ENCODE results near the gene ZC3H11A. TPM values are rescaled to one million over a fixed set of nuclear protein-coding genes. Genes with fewer than 3 reads are reported as not detected.

Gene ZC3H11A
- polyA plus RNA-seq, 1 of the 3 experiments (the other 2 are of a cell fraction), result 38.0 TPM

GRCh38 chr1:203789966-203790365, 5.5 kb upstream of the ZC3H11A start (continued):
- no peak for TF ChIP-seq TAF1 (IDR thresholded peaks at IDR 0.05; ENCODE audit: borderline replicate concordance, low read depth, low read length)
- no peak for TF ChIP-seq CHD2 (IDR thresholded peaks at IDR 0.05; ENCODE audit: low read length, partially characterized antibody)
- no peak for TF ChIP-seq POLR2AphosphoS5 (IDR thresholded peaks at IDR 0.05; ENCODE audit: low read depth, low read length)

DNA sequence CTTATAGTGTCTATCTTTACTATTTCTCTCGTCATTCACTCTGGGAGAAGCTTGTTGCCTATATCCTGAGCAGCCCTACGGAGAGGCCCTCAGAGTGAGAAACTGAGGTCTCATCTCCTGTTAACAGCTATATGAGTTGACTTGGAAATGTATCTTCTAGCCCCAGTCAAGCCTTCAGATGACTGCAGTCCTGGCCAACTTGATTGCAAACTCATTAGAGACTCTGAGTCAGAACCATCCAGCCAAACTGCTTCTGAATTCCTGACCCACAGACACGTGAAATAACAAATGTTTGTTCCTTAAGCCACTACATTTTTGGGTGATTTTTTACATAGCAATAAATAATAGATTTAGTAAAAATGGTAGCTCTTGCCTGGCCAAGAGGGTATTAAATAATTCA, 3.9 kb upstream of the ZC3H11A start:
- no peaks in the 10 kb centered on the region for H3K9me3 ChIP-seq
- POLR2A ChIA-PET, result interaction anchor here (0.6 kb wide), 1 partner anchor 15 kb away, joined by 3 read pairs; no protein-coding TSS in a partner anchor
- H3K36me3 ChIP-seq (replicated peaks in 1 of 2; ENCODE audit: control insufficient read depth in 1 of 2, insufficient read depth in 2 of 2, low read length in 1 of 2), result peaks cover 0 to 3% of the 10 kb centered on the region in 2 experiments
- H3K4me2 ChIP-seq, result no peak overlapping the region
- no peak overlapping the region for H3K27ac ChIP-seq (ENCODE audit: low read depth in 2 of 2, low read length in 1 of 2)
- H2AFZ ChIP-seq (ENCODE audit: low read depth), result no peak overlapping the region
- H3K9me2 ChIP-seq, result no peaks in the 10 kb centered on the region
- no peak for TF ChIP-seq FOSL2 (IDR thresholded peaks at IDR 0.05; ENCODE audit: borderline replicate concordance, low read depth)
- TF ChIP-seq RAD21 (IDR thresholded peaks at IDR 0.05; ENCODE audit: low read length), result no peak
- TF ChIP-seq CTCF (IDR thresholded peaks at IDR 0.05), result no peak
- no peak for TF ChIP-seq NRF1 (IDR thresholded peaks at IDR 0.05; ENCODE audit: low read depth, low read length)
- no peak for TF ChIP-seq NFIC (IDR thresholded peaks at IDR 0.05; ENCODE audit: borderline replicate concordance)
- TF ChIP-seq TEAD4 (IDR thresholded peaks at IDR 0.05; ENCODE audit: borderline replicate concordance, insufficient read depth), result no peak
- TF ChIP-seq CHD2 (IDR thresholded peaks at IDR 0.05; ENCODE audit: low read length, partially characterized antibody), result no peak
- 66% methylated on average over 3 of the region's 3 CpGs for WGBS (ENCODE audit: low lambda C conversion rate)
- H3K27me3 ChIP-seq (ENCODE audit: insufficient read depth), result no peaks in the 10 kb centered on the region
- H3K79me2 ChIP-seq (ENCODE audit: insufficient read depth), result peaks cover 6% of the 10 kb centered on the region
- CTCF ChIA-PET, result no interaction called here
- no peaks in the 10 kb centered on the region for H3K4me1 ChIP-seq (ENCODE audit: control insufficient read depth in 1 of 2, insufficient read depth in 2 of 2, low read depth in 1 of 2, low read length in 1 of 2)
- peaks cover 14% of the 10 kb centered on the region for H3F3A ChIP-seq (replicated peaks; ENCODE audit: insufficient read depth)
- H3K9ac ChIP-seq, result no peak overlapping the region
- H4K20me1 ChIP-seq (ENCODE audit: insufficient read depth), result peaks cover 2% of the 10 kb centered on the region; the same call in 1 of the 2 replicates
- H3K4me3 ChIP-seq (ENCODE audit: low read depth in 2 of 2, low read length in 1 of 2), result no peak overlapping the region
- DNase-seq, result no peak

DNA sequence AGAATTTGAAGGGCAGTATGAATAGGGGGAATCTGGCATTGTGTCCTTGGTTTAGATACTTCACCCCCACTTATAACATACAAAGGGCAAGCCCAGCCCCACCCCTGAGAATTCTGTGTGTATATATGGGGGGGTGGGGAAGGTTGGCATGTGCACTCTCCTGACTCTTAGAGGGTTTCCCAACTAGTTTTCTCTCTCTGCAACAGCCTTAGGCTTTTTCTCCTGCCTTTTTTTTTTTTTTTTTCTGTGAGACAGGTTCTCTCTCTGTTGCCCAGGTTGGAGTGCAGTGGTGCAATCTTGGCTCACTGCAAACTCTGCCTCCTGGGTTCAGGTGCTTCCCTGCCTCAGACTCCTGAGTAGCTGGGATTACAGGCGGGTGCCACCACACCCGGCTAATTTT, 2.9 kb upstream of the ZC3H11A start:
- 100% methylated on average over 2 of the region's 2 CpGs for WGBS (ENCODE audit: low lambda C conversion rate)
- H3K4me2 ChIP-seq, result no peak overlapping the region
- ChIA-PET POLR2A (no interaction called here), CTCF (interaction anchor here (0.6 to 2.6 kb wide), 3 partner anchors 16 to 523 kb away, joined by 3 to 12 read pairs (median 3); no protein-coding TSS in a partner anchor)
- no peaks in the 10 kb centered on the region for H3K9me3 ChIP-seq
- DNase-seq, result no peak
- H3K9ac ChIP-seq, result no peak overlapping the region
- no peaks in the 10 kb centered on the region for H3K9me2 ChIP-seq
- peaks cover 14% of the 10 kb centered on the region for H3F3A ChIP-seq (replicated peaks; ENCODE audit: insufficient read depth)
- H3K27ac ChIP-seq (ENCODE audit: low read depth in 2 of 2, low read length in 1 of 2), result no peak overlapping the region
- H4K20me1 ChIP-seq (ENCODE audit: insufficient read depth), result peaks cover 12% of the 10 kb centered on the region
- H3K27me3 ChIP-seq (ENCODE audit: insufficient read depth), result no peaks in the 10 kb centered on the region
- H3K4me3 ChIP-seq (ENCODE audit: low read depth in 2 of 2, low read length in 1 of 2), result no peak overlapping the region
- H3K79me2 ChIP-seq (ENCODE audit: insufficient read depth), result peaks cover 16% of the 10 kb centered on the region
- H3K4me1 ChIP-seq (ENCODE audit: control insufficient read depth in 1 of 2, insufficient read depth in 2 of 2, low read depth in 1 of 2, low read length in 1 of 2), result peaks cover 5 to 8% of the 10 kb centered on the region in 2 experiments; a peak in 3 of 4 replicates
- H2AFZ ChIP-seq (ENCODE audit: low read depth), result no peak overlapping the region
- peaks cover 6 to 13% of the 10 kb centered on the region in 2 experiments for H3K36me3 ChIP-seq (replicated peaks in 1 of 2; ENCODE audit: control insufficient read depth in 1 of 2, insufficient read depth in 2 of 2, low read length in 1 of 2)
- TF ChIP-seq POLR2AphosphoS5 (IDR thresholded peaks at IDR 0.05; ENCODE audit: low read depth, low read length) (no peak), RAD21 (IDR thresholded peaks at IDR 0.05; ENCODE audit: low read length) (no peak), EP300 (IDR thresholded peaks at IDR 0.05; ENCODE audit: borderline replicate concordance in 1 of 2, low read depth in 1 of 2, low read length in 1 of 2) (no peak), USF2 (IDR thresholded peaks at IDR 0.05; ENCODE audit: borderline replicate concordance, low read depth, low read length) (no peak), YY1 (IDR thresholded peaks at IDR 0.05; ENCODE audit: low read depth) (no peak), ELF1 (IDR thresholded peaks at IDR 0.05) (no peak), CTCF (IDR thresholded peaks at IDR 0.05) (no peak), SMC3 (IDR thresholded peaks at IDR 0.05; ENCODE audit: low read depth, low read length) (no peak)
- TF ChIP-seq, protein P1, sequence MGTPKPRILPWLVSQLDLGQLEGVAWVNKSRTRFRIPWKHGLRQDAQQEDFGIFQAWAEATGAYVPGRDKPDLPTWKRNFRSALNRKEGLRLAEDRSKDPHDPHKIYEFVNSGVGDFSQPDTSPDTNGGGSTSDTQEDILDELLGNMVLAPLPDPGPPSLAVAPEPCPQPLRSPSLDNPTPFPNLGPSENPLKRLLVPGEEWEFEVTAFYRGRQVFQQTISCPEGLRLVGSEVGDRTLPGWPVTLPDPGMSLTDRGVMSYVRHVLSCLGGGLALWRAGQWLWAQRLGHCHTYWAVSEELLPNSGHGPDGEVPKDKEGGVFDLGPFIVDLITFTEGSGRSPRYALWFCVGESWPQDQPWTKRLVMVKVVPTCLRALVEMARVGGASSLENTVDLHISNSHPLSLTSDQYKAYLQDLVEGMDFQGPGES (IDR thresholded peaks at IDR 0.05; ENCODE audit: low read depth, low read length), result no peak

All from SK-N-SH (cell line).